K562 (cell line): ENCODE data around the gene CADM2. TPM values are rescaled to one million over a fixed set of nuclear protein-coding genes. Genes with fewer than 3 reads are reported as not detected.

ENCODE experiments used
- ATAC-seq: fragments of 200-7000 bp; cut with Tn5 transposase; 3 replicates; pipeline ENCODE4 v1.9.1; 2020; ENCODE audit warnings: moderate library complexity
- BruUV-seq: library from RNA; stranded (reverse); fragments of 400-500 nt; replicated peaks from 2 replicates; lab custom pipeline; 2021; lab: Mats Ljungman, UMichigan
- CTCF ChIA-PET: fragments of 300-600 bp; formaldehyde crosslinking; extraction: SDS; loops from one replicate; lab custom pipeline; 2021; ENCODE audit warnings: low intra/inter-chr PET ratio; lab: Yijun Ruan, JAX
- POLR2A ChIA-PET: fragments of 300-600, 350-650 bp; sonication (Branson Sonifier 250); formaldehyde crosslinking; extraction: SDS; loops from one replicate; lab custom pipeline; 2021; ENCODE audit warnings: antibody characterized with exemption, inconsistent platforms; lab: Yijun Ruan, JAX
- DNase-seq, 4 experiments: peaks; one replicate each; pipeline versions ENCODE4 v3.0.0 to v3.0.0-alpha.2; 2011 to 2018; ENCODE audit warnings: low spot score in 3 of 4, mixed read lengths in 3 of 4; ENCODE audit errors: extremely low read depth in 1 of 4
- FAIRE-seq: peaks from 2 replicates; lab custom pipeline; 2011; peaks lifted over from hg19 to GRCh38; lab: Jason Lieb, UNC
- H2AFZ ChIP-seq: 2 replicates; pipeline ENCODE4 v1.6.0; 2011; ENCODE audit warnings: low read depth, low read length, control low read depth, inconsistent platforms
- H3K27ac ChIP-seq: fragments of 200-600 bp; 3 replicates; pipeline ENCODE4 v1.8.0; 2011; ENCODE audit warnings: low read depth, mild to moderate bottlenecking, control low read depth, inconsistent platforms, low read length, moderate library complexity, mixed read lengths; ENCODE audit errors: extremely low read depth
- H3K27me3 ChIP-seq, 2 experiments: fragments of 300-600 bp in 1 of 2; 2 replicates in 1 of 2; 3 replicates in 1 of 2; pipeline versions ENCODE4 v1.6.0 to v1.8.0; 2011; ENCODE audit warnings: inconsistent platforms in 2 of 2, low read length in 2 of 2, mild to moderate bottlenecking in 1 of 2, mixed read lengths in 1 of 2, moderate library complexity in 1 of 2; ENCODE audit not compliant: control insufficient read depth in 2 of 2, insufficient read depth in 2 of 2
- H3K36me3 ChIP-seq: fragments of 300-600 bp; 3 replicates; pipeline ENCODE4 v1.8.0; 2011; ENCODE audit warnings: mild to moderate bottlenecking, low read length, inconsistent platforms; ENCODE audit not compliant: control insufficient read depth, insufficient read depth
- H3K4me1 ChIP-seq, 2 experiments: fragments of 200-600 bp in 1 of 2; replicated peaks in 1 of 2; 2 replicates in 1 of 2; 3 replicates in 1 of 2; pipeline versions ENCODE4 v1.5.1 to v1.8.0; 2011; ENCODE audit warnings: inconsistent platforms in 2 of 2, low read length in 2 of 2, mild to moderate bottlenecking in 1 of 2, mixed read lengths in 1 of 2, moderate library complexity in 1 of 2; ENCODE audit not compliant: control insufficient read depth in 2 of 2, insufficient read depth in 2 of 2
- H3K4me2 ChIP-seq: 2 replicates; pipeline ENCODE4 v1.6.1; 2011; ENCODE audit warnings: low read length, control low read depth, inconsistent platforms, mixed read lengths; ENCODE audit not compliant: insufficient read depth
- H3K4me3 ChIP-seq: fragments of 200-600 bp; sonication (generic), shearing (Covaris generic); 2 replicates; pipeline ENCODE4 v1.5.1; 2016; ENCODE audit warnings: control low read depth, inconsistent platforms
- H3K79me2 ChIP-seq: fragments of 200-600 bp; 3 replicates; pipeline ENCODE4 v1.8.0; 2011; ENCODE audit warnings: low read length, inconsistent platforms; ENCODE audit not compliant: control insufficient read depth, insufficient read depth
- H3K9ac ChIP-seq, 2 experiments: 2 replicates each; pipeline versions ENCODE4 v1.6.0 to v1.6.1; 2011; ENCODE audit warnings: low read depth in 2 of 2, low read length in 2 of 2, control low read depth in 1 of 2, inconsistent platforms in 1 of 2, mild to moderate bottlenecking in 1 of 2, mixed read lengths in 1 of 2; ENCODE audit not compliant: insufficient read depth in 1 of 2
- H3K9me1 ChIP-seq: one replicate; pipeline ENCODE4 v1.6.0; 2011; ENCODE audit warnings: inconsistent platforms, mild to moderate bottlenecking, low read length, moderate library complexity; ENCODE audit not compliant: control insufficient read depth, insufficient read depth
- H3K9me3 ChIP-seq: replicated peaks from 2 replicates; pipeline ENCODE4 v1.5.1; 2011; ENCODE audit warnings: low read depth, low read length, inconsistent platforms; ENCODE audit not compliant: control insufficient read depth, insufficient read depth
- H4K20me1 ChIP-seq: replicated peaks from 2 replicates; pipeline ENCODE4 v1.6.1; 2011; ENCODE audit warnings: low read length, inconsistent platforms, mixed read lengths; ENCODE audit not compliant: control insufficient read depth, insufficient read depth
- NFE2L1 ChIP-seq: fragments of 450-650 bp; IDR thresholded peaks from 2 replicates; pipeline ENCODE4 v1.6.1; 2016; ENCODE audit warnings: missing genetic modification characterization, low read depth, mild to moderate bottlenecking, missing compliant biosample characterization, moderate library complexity, borderline replicate concordance
- NR0B1 ChIP-seq: fragments of 450-650 bp; IDR thresholded peaks from one replicate; pipeline ENCODE4 v1.6.1; 2018; ENCODE audit warnings: mild to moderate bottlenecking, moderate library complexity; ENCODE audit not compliant: partially characterized antibody
- POLR2H ChIP-seq: IDR thresholded peaks from 2 replicates; pipeline ENCODE4 v1.6.1; 2016; ENCODE audit warnings: missing genetic modification characterization, low read depth, mild to moderate bottlenecking, control low read depth, missing compliant biosample characterization, moderate library complexity
- SREBF1 ChIP-seq: fragments of 150-350 bp; IDR thresholded peaks from 2 replicates; pipeline ENCODE4 v1.6.1; 2014; ENCODE audit warnings: antibody characterized with exemption, low read depth, low read length, borderline replicate concordance
- TCF3 ChIP-seq: sonication (generic); formaldehyde crosslinking; IDR thresholded peaks from 2 replicates; pipeline ENCODE4 v1.4.0; 2020; ENCODE audit warnings: mild to moderate bottlenecking, missing genetic modification reagents
- ZBTB43 ChIP-seq: sonication (generic); formaldehyde crosslinking; IDR thresholded peaks from 2 replicates; pipeline ENCODE4 v1.8.0; 2023; ENCODE audit warnings: mild to moderate bottlenecking, missing genetic modification reagents
- WGBS: fragments of 100-300 bp; shearing (Covaris generic); methylation state at CpG from one replicate; pipeline ENCODE4 v1.1.6; 2016; ENCODE audit warnings: low coverage, mixed read lengths; ENCODE audit not compliant: insufficient coverage; ENCODE audit errors: missing lambda C conversion rate; 5-methylcytosine and 5-hydroxymethylcytosine counted together
- in situ Hi-C: fragments of 300-500 bp; cut with MboI; formaldehyde crosslinking; loops from 4 replicates; pipeline ENCODE4 v1.15.0; 2018; ENCODE audit warnings: inconsistent platforms, mixed read lengths
- intact Hi-C: fragments of 100-400 bp; cut with micrococcal nuclease; formaldehyde crosslinking; loops from 2 replicates; pipeline ENCODE4 v1.14.2; 2022
- polyA plus RNA-seq, 8 experiments: library from polyadenylated mRNA; depleted of rRNA in 4 of 8; stranded (reverse) in 5 of 8; unstranded in 3 of 8; fragments of >200 nt; fragmentation: Nextera tagmentation in 2 of 8; fragmentation: Illumina TruSeq in 1 of 8; extraction: Ambion mirVana in 2 of 8; extraction: Trizol in 1 of 8; gene quantifications; 2 replicates each; pipeline versions ENCODE4 v1.2.1 to v1.2.3, GENCODE V29; 2011 to 2014; ENCODE audit warnings: inconsistent platforms in 1 of 8, missing spikeins in 1 of 8
- total RNA-seq, 7 experiments: library from RNA; depleted of rRNA in 6 of 7; stranded (reverse); fragments of >200 nt in 6 of 7; fragmentation: Illumina TruSeq in 2 of 7; extraction: Trizol in 2 of 7; gene quantifications; 2 replicates each; pipeline versions ENCODE4 v1.2.1 to v1.2.3, GENCODE V29; 2011 to 2021; ENCODE audit warnings: low replicate concordance in 1 of 7

CADM2 gene
- total and polyA plus RNA-seq, 9 of the 15 experiments (the other 6 are each of a cell fraction or from before 2014, with no cell fraction given), result 0.11 to 3.2 (median 0.95) TPM

- H3K27ac ChIP-seq, result no peak overlapping the region
- intact Hi-C loops, result no loop called here
- H4K20me1 ChIP-seq, result no peaks in the 10 kb centered on the region
- no peaks in the 10 kb centered on the region for H3K27me3 ChIP-seq
- no peak overlapping the region for H3K4me3 ChIP-seq
- no peaks in the 10 kb centered on the region for H3K9me3 ChIP-seq
- CTCF ChIA-PET, result no interaction called here
- ATAC-seq (no peak), DNase-seq (no peak), FAIRE-seq (no peak)
- H3K4me1 ChIP-seq, result no peaks in the 10 kb centered on the region
- H3K9ac ChIP-seq, result no peak overlapping the region
- no TSS peak for BruUV-seq
- in situ Hi-C loops, result no loop called here
- H3K79me2 ChIP-seq, result no peaks in the 10 kb centered on the region
- TF ChIP-seq SREBF1, result no peak
- TF ChIP-seq POLR2H (tag), result no peak
- TF ChIP-seq NR0B1, result no peak
- TF ChIP-seq ZBTB43 (CRISPR knock-in tag), result no peak
- no peak for TF ChIP-seq NFE2L1 (tag)
- TF ChIP-seq TCF3 (CRISPR knock-in tag), result no peak
- WGBS, result 7% methylated on average over 3 of the region's 4 CpGs
- H3K36me3 ChIP-seq, result no peaks in the 10 kb centered on the region
- POLR2A ChIA-PET, result interaction anchor here (0.6 kb wide), 1 partner anchor 37 kb away, joined by 4 read pairs; no protein-coding TSS in a partner anchor
- no peak overlapping the region for H2AFZ ChIP-seq
- no peaks in the 10 kb centered on the region for H3K9me1 ChIP-seq
- no peak overlapping the region for H3K4me2 ChIP-seq
Measured at GRCh38 chr3:85426121-85426520, 467.3 kb downstream of the CADM2 start.
